Skeletal muscle tissue (tissue), 4 donors: ENCODE measurements around the gene HYDIN. TPM values are rescaled to one million over a fixed set of nuclear protein-coding genes. Genes with fewer than 3 reads are reported as not detected.
A peak's percentile ranks its signal among the peaks of the same experiment; 100 is the strongest.

Experiments
- H3K27ac ChIP-seq: one replicate; pipeline ENCODE4 v1.7.0; 2013; ENCODE audit warnings: mild to moderate bottlenecking, low read depth, low read length, inconsistent platforms
- H3K27me3 ChIP-seq, 3 donors: one replicate each; pipeline ENCODE4 v1.7.0; 2013; ENCODE audit warnings: low read length in 3 of 3; ENCODE audit not compliant: control insufficient read depth in 3 of 3, insufficient read depth in 3 of 3
- H3K36me3 ChIP-seq, 3 donors: one replicate each; pipeline ENCODE4 v1.7.0; 2013; ENCODE audit warnings: low read length in 3 of 3; ENCODE audit not compliant: control insufficient read depth in 3 of 3, insufficient read depth in 3 of 3
- H3K4me1 ChIP-seq, 3 donors: one replicate each; pipeline ENCODE4 v1.7.0; 2013; ENCODE audit warnings: low read length in 3 of 3, mild to moderate bottlenecking in 3 of 3; ENCODE audit not compliant: control insufficient read depth in 3 of 3, insufficient read depth in 3 of 3
- H3K4me3 ChIP-seq, 3 donors: one replicate each; pipeline ENCODE4 v1.7.0; 2013; ENCODE audit warnings: low read length in 3 of 3
- H3K9ac ChIP-seq, 3 donors: one replicate each; pipeline ENCODE4 v1.7.0; 2013; ENCODE audit warnings: low read length in 3 of 3, mild to moderate bottlenecking in 3 of 3, moderate library complexity in 2 of 3, low read depth in 1 of 3
- H3K9me3 ChIP-seq, 3 donors: one replicate each; pipeline ENCODE4 v1.7.0; 2013; ENCODE audit warnings: low read length in 3 of 3; ENCODE audit not compliant: control insufficient read depth in 3 of 3
- total RNA-seq: library from RNA; depleted of rRNA; stranded (reverse); fragments of >200 nt; gene quantifications from one replicate; pipeline ENCODE4 v1.2.3, GENCODE V29; 2014
- donor health status: Osteomylitis.

Gene HYDIN
- total RNA-seq, 1 donor from 2014 or later, result 3.7 TPM

DNA sequence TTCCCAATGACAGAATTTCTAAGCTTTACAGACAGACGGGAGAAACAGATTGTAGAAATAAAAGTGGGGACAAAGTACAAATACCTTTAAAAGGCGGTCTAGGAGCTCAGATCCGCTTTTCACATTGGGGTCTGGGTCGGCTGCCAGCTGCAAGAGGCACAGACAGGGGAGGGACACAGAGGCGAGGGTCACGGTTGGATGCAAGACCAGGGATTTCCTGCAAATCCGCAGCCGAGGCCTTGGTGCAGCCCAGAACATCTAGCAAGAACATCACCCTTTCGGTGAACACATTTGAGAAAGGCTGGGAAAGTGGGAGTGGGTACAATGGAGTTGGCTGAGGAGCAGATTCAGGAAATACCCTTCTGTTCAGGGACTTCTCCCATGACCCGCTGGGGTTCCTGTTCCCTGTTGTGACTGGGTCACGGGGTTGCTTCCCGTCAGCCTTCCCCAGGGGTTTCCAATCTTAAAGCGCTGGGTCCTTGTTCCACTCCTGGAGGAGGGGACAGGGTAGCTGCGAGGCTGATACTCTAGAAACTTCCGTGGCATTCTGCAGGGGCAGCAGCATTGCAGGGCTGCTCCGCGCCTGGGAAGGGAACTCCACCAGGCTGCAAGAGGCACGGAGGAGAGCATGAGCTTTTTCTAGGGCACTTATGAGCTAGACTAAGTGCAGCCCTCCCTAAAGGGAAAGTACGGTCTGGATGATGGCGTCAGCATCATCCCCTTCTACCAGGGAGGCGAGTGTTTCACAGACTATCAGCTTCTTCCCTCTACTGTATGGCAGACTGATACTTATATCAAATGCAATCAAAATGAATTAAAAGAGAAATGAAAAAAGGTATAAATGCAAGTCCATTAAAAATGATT is 445.6 kb downstream of the HYDIN start:
- no peaks in the 10 kb centered on the region for H3K27me3 ChIP-seq
- H3K4me1 ChIP-seq, result peaks cover 14 to 42% (median 36%) of the 10 kb centered on the region in 3 donors
- H3K27ac ChIP-seq, result no peak overlapping the region
- no peak overlapping the region for H3K4me3 ChIP-seq
- H3K9me3 ChIP-seq, result no peaks in the 10 kb centered on the region
- H3K9ac ChIP-seq, result no peak overlapping the region
- H3K36me3 ChIP-seq, result peaks cover 55 to 64% (median 61%) of the 10 kb centered on the region in 3 donors

- peak overlapping the region in 1 of 3 donors; percentile 16 for H3K9ac ChIP-seq
- H3K27ac ChIP-seq, result no peak overlapping the region
- no peak overlapping the region for H3K4me3 ChIP-seq
- no peaks in the 10 kb centered on the region for H3K9me3 ChIP-seq
- H3K27me3 ChIP-seq, result no peaks in the 10 kb centered on the region
- H3K36me3 ChIP-seq, result peaks cover 57 to 72% (median 67%) of the 10 kb centered on the region in 3 donors
- peaks cover 10 to 33% (median 22%) of the 10 kb centered on the region in 3 donors for H3K4me1 ChIP-seq
Observed at GRCh38 chr16:70782237-70782636, 448.3 kb downstream of the HYDIN start.

GRCh38 chr16:70781800-70782199 is 448.7 kb downstream of the HYDIN start:
- H3K27me3 ChIP-seq, result no peaks in the 10 kb centered on the region
- peaks cover 10 to 28% (median 19%) of the 10 kb centered on the region in 3 donors for H3K4me1 ChIP-seq
- H3K4me3 ChIP-seq, result no peak overlapping the region
- H3K36me3 ChIP-seq, result peaks cover 57 to 73% (median 67%) of the 10 kb centered on the region in 3 donors
- H3K9ac ChIP-seq, result no peak overlapping the region
- H3K9me3 ChIP-seq, result no peaks in the 10 kb centered on the region
- no peak overlapping the region for H3K27ac ChIP-seq

DNA sequence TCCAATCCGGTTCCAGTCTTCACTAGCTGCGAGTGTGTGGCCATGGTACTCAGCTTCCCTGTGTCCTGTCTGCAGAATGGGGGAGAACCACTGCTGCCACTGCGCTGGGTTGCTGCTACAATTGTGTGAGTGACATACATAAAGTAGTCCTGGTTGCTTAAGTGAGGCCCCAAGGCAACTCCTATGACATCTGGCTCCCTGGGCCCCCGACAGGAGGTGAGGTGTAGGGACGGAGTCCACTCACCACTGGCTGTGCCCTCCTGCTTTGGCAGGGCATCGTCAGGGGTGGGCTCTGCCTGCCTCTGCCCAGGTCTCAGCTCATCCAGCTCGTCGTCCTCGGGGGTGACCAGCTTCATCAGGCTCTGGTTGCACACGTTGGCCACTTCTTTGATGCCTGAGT is 450.0 kb downstream of the HYDIN start:
- Histone ChIP-seq H3K4me1 (peaks cover 10 to 17% (median 11%) of the 10 kb centered on the region in 3 donors), H3K9ac (no peak overlapping the region), H3K27me3 (no peaks in the 10 kb centered on the region), H3K27ac (no peak overlapping the region), H3K4me3 (no peak overlapping the region), H3K36me3 (peaks cover 53 to 60% (median 59%) of the 10 kb centered on the region in 3 donors), H3K9me3 (no peaks in the 10 kb centered on the region)

GRCh38 chr16:70779361-70779760 is 451.2 kb downstream of the HYDIN start:
- no peak overlapping the region for H3K27ac ChIP-seq
- H3K9me3 ChIP-seq, result no peaks in the 10 kb centered on the region
- no peak overlapping the region for H3K4me3 ChIP-seq
- no peaks in the 10 kb centered on the region for H3K27me3 ChIP-seq
- no peak overlapping the region for H3K9ac ChIP-seq
- peaks cover 10 to 16% (median 10%) of the 10 kb centered on the region in 3 donors for H3K4me1 ChIP-seq
- peaks cover 47 to 50% (median 47%) of the 10 kb centered on the region in 3 donors for H3K36me3 ChIP-seq

- no peak overlapping the region for H3K9ac ChIP-seq
- no peak overlapping the region for H3K27ac ChIP-seq
- peaks cover 45 to 46% (median 46%) of the 10 kb centered on the region in 3 donors for H3K36me3 ChIP-seq
- no peaks in the 10 kb centered on the region for H3K27me3 ChIP-seq
- peaks cover 10 to 16% (median 10%) of the 10 kb centered on the region in 3 donors for H3K4me1 ChIP-seq
- no peak overlapping the region for H3K4me3 ChIP-seq
- H3K9me3 ChIP-seq, result no peaks in the 10 kb centered on the region
Observed at GRCh38 chr16:70778901-70779309, 451.6 kb downstream of the HYDIN start.

- Histone ChIP-seq H3K9me3 (no peaks in the 10 kb centered on the region), H3K27me3 (no peaks in the 10 kb centered on the region), H3K4me3 (no peak overlapping the region), H3K27ac (no peak overlapping the region), H3K9ac (no peak overlapping the region), H3K4me1 (peaks cover 10 to 16% (median 10%) of the 10 kb centered on the region in 3 donors), H3K36me3 (peaks cover 36 to 37% (median 37%) of the 10 kb centered on the region in 3 donors)
Observed at GRCh38 chr16:70777973-70778406, 452.5 kb downstream of the HYDIN start.

DNA sequence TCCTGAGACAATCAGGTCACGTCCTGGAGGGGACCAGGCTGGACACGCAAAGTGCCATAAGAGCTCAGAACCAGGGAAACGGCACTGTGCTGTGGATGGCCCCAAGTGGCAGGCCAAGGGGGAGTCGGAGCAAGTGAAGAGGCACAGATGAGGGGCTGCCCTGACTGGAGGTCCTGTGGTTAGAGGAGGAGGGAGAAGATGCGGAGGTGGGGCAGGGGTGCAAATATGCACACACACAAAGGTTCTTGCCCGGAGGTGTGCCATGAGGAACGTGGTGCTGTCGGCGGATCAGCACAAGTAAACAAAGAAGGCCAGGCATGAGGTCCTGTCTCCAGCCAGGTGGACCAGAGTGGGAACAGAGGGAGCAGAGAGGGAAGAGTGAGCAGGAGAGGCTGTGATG is 453.0 kb downstream of the HYDIN start:
- H3K27me3 ChIP-seq, result no peaks in the 10 kb centered on the region
- peaks cover 10 to 21% (median 13%) of the 10 kb centered on the region in 3 donors for H3K4me1 ChIP-seq
- no peaks in the 10 kb centered on the region for H3K9me3 ChIP-seq
- no peak overlapping the region for H3K4me3 ChIP-seq
- peaks cover 32 to 33% (median 32%) of the 10 kb centered on the region in 3 donors for H3K36me3 ChIP-seq
- no peak overlapping the region for H3K9ac ChIP-seq
- no peak overlapping the region for H3K27ac ChIP-seq

DNA sequence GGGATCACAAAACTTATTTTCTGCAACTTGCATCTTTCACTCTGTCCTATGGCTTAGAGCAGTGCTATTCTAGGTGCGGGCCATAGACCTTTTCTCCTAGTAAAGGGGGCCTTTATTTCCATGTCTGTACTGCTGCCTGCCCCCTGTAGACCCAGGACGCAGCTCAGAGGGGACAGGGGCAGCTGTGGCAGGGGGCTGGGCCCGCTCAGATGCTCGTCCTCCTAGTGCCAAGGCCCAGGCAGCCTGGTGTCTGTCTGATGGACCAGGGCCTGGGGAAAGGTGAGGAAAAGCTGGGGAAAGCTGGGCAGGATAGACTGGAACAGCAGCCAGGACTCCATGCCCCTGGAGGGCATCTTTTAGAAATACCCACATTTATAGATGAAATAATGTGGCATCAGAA is 455.1 kb downstream of the HYDIN start:
- H3K4me1 ChIP-seq, result peaks cover 19 to 40% (median 30%) of the 10 kb centered on the region in 3 donors
- H3K36me3 ChIP-seq, result peaks cover 14 to 16% (median 15%) of the 10 kb centered on the region in 3 donors
- no peak overlapping the region for H3K27ac ChIP-seq
- H3K4me3 ChIP-seq, result no peak overlapping the region
- no peaks in the 10 kb centered on the region for H3K27me3 ChIP-seq
- peak overlapping the region in 1 of 3 donors; percentile 6 for H3K9ac ChIP-seq
- no peaks in the 10 kb centered on the region for H3K9me3 ChIP-seq

GRCh38 chr16:70774261-70774660 is 456.3 kb downstream of the HYDIN start:
- Histone ChIP-seq H3K36me3 (peaks cover 10 to 13% (median 11%) of the 10 kb centered on the region in 3 donors), H3K27me3 (no peaks in the 10 kb centered on the region), H3K4me3 (no peak overlapping the region), H3K9ac (no peak overlapping the region), H3K4me1 (peaks cover 23 to 48% (median 36%) of the 10 kb centered on the region in 3 donors), H3K9me3 (no peaks in the 10 kb centered on the region), H3K27ac (no peak overlapping the region)
